GM19397 (cell line): ENCODE data around the gene IL17REL.

ENCODE experiments used
- ATAC-seq: cut with Tn5 transposase; IDR thresholded peaks from one replicate; pipeline ENCODE4 v1.9.1; 2021; ENCODE audit warnings: mild to moderate bottlenecking, moderate library complexity; ENCODE audit not compliant: unreplicated experiment

Gene IL17REL

DNA sequence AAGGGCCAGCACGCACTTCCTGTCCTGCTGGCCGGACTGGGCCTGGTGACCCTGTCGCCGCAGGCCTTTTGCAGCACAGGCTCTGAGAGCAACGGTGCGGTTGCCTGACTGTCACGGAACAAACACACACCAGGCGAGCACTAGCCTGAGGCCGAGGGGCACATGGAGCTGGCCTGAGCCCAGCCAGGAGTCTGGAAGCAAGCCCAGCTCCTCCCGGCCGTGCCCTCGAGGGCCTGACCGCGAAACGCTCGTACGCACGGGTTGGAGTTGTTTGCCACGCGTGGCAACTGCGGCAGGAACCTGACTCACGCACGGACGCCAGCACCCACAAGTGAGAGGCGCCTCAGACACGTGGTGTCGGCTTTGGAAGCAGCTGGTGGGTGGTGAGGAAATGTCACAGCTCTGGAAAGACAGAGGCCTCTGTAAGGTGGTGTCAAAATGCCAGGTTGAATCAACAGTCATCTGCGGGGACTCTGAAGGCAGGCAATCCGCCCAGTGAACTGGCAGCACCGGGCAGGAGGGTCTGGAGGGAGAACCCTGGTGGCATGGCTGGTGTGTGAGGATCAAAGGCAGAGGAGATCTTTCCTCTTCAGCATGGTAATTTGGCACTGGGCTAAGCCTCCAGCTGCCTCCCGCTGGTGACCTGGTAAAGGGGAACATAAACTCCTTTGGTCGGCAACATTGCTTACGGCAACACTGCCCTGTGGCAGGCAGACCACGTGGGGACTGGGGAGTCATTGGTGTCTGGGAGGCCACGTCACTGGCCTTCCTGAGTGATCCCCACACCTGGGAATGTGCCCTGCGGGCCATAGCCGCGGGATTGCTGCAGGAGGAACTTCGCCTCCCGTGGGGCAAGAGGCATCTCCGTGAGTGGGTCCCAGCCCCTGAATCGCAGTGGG lies 15.3 kb upstream of the IL17REL start:
- ATAC-seq: no peak

DNA sequence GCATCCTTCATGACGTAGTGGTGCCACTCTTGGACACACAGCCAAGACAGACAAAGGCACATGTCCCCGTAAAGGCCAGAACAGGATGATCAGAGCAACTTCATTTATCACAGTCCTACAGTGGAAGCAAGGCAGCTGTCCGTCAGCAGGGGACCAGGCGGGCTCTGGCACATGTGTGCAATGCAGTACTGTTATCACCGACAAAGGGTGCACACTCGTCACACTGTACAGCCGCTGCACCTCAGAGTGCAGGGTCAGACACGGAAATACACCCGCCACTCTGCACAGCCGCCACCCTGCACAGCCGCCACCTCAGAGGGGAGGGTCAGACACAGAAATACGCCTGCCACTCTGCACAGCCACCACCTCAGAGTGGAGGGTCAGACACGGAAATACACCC lies 13.4 kb upstream of the IL17REL start:
- ATAC-seq: no peak

DNA sequence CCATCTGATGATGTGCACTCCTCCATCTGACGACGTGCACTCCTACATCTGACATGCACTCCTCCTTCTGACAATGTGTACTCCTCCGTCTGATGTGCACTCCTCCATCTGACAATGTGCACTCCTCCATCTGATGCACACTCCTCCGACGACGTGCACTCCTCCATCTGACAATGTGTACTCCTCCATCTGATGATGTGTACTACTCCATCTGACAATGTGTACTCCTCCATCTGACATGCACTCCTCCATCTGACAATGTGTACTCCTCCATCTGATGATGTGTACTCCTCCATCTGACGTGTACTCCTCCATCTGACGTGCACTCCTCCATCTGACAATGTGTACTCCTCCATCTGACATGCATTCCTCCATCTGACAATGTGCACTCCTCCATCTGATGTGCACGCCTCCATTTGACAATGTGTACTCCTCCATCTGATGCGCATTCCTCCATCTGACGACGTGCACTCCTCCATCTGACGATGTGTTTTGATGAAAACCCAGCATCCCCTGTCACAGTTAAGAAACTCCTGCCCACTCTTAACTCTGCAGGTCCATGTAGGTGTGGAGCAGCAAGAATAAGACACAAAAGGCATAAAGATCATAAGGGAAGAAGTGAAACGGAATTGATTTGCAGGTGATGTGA lies 9.7 kb upstream of the IL17REL start:
- ATAC-seq: no peak

DNA sequence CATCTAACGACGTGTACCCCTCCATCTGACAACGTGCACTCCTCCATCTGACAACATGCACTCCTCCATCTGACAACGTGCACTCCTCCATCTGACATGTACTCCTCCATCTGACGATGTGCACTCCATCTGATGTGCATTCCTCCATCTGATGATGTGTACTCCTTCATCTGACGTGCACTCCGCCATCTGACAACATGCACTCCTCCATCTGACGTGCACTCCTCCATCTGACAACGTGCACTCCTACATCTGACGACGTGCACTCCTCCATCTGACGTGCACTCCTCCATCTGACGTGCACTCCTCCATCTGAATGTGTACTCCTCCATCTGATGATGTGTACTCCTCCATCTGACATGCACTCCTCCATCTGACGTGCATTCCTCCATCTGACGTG lies 8.0 kb upstream of the IL17REL start:
- no peak for ATAC-seq

DNA sequence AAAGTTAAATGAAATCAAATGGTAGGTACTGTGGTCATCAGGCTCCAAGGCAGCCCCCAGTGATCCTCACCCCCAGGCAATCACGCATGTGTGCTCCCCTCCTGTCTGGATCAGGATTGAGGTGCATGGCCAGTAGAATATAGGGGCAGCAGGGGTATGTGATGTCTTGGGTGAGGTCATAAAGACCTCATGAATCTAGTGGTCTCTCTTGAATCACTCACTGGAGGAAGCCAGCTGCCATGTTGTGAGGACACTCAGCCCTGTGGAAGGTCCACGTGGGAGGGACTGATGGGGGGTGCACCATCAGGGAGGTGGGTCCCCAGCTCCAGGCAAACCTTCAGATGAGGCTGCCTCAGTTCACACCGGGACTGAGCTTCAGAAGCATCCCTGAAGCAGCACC lies 6.8 kb upstream of the IL17REL start:
- ATAC-seq: no peak

DNA sequence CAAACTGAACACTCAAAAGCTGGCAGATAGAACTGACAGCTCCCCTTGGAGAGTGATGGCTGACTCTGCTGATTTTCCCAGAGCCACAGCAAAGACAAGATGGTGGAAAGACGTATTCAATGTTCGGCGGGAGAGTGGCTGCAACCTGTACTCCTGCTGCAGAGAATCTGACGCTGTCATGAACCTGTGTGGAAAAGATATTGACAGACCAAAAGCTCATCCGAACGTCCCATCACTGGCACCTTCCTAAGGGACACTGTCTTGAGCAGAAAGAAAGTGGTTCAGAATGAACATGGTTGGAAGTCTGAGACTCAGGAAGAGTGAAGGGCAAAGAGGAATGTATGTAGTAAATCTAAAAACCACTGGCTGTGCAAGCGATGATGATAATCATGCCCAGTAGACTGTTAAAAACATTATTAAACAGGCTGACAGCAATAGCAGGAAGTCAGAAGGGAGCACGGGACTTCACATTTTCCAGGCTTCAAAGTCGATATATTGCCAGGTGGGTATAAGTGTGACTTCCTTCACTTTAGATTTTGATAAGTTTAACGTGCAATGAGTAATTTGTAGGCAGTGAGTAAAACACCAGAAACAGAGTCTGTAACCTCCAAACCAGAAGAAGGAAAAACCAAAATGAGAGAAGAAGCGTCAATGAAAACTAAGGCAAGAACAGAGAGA lies 6.2 kb upstream of the IL17REL start:
- ATAC-seq: no peak

DNA sequence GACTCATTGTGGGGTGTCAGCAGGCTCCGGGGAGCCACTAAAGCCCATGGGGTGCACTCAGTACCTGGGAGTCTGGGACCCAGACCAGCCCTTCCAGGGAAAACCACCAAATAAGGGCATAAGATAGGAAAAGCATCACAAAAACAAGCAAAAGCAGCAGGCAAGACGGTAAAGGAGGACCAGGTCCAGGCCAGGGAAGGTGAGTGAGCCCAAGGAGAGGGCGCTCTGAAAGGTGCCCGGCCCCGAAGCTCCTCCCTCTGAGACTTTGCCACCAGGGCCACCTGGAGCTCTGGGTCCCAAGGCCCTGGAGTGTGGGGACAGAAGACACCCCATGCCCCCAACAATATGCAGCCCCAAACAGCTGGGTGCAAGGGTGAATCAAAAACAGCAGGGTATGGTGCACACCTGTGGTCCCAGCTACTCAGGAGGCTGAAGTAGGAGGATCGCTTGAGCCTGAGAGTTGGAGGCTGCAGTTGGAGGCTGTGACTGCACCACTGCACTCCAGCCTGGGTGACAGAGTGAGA lies 5.2 kb upstream of the IL17REL start:
- no peak for ATAC-seq

DNA sequence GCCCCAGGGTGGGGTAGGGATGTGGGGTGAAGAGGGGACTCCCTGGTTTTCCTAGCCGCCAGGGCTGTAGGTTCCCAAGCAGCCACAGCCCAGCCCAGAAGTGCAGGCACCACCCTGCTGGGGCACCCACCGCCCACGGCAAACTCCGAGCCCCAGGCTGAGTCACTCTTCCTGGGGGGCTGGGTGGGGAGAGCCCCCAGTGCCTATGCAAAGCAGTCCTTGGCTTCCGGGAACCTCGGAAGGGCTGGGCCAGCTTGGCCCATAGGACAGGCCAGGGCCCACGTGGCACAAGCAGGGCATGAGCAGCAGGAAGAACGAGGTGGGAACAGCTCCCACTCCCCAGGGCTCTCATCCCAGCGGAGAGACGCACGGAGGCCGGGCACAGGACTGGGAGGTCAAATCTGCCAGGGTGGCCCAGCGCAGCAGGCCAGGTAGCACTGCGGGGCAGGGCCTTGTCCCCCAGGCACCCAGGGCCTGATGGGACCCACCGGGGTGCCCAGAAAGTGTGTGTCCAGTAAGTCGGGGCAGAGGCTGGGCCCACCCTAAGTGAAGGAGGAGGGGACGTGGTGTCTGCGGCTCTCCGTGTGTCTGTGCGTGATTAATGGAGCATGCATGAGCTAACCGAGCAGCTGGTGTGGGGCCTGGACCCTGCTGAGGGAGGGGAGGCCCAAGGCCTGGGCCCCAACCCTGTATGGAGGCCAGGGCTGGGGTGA lies 4.6 kb upstream of the IL17REL start:
- ATAC-seq: no peak

DNA sequence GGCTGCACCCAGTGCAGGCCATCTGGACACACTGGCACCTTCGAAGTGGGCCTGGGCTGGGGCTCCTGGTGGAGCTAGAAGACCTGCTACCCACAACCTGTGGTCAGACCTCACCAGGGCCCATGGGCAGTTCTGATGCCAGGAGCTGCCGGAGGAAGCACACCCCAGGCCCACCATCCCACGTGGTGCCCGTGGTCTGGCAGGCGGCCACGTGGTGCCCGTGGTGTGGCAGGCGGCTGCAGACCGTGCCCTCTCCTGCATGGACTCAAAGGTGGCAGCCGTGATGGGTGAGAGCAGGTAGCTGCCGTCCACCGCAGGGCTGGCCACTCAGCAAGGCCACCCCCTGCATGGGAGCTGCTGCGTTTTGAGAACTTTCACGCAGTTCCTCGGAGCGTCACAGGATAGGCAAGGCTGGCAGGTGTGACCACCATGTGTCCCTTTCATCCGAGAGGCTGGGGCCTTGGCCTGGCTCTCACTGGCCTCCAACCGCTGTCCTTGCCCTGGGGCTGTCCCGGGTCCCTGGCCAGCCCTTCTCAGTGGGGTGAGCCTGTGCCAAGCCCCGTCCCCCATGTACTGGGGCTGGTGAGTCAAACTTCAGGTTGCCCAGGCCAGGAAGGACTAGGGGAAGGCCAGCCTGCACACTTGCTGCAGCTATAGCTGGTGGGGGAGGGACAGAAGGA lies 3.9 kb upstream of the IL17REL start:
- ATAC-seq: no peak

DNA sequence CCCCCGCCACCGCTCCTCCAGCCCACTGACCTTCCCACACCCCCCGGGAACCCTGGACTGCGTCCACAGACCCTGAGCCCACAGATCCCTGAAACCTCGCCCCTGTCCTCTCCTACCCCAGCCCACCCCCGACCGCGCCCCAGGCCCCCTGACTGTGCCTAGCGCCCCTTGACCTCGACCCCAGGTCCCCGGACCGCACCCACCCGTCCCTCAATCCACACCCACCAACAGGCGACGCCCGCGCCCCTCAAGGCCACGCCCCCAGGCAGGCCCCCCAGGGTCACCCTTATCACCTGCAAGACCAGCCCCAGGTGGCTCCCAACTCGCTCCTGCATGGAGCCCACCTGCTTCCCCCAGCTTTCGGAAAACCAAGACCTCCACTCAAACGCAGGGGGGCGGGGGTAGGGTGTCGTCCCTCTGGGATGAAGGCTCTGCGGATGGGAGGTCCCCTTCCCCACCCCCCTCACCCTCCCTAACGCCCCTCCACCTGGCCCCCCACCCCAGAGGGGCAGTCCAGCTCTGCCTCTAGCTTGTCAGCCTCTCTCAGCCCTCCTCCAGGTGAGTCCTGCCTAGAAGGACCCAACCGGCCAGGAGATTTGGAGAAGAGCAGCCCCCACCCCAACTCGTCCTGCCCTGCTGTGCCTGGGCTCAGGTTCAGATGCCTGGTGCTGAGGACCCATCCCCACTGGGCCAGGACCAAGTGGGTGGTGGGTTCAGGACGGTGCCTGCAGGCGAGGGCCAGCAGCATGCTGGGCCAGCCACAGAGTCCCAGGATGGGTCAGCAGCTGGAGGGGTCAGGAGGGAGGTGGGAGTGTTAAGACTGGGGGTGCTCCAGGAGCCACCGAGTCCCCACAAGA lies 3.1 kb upstream of the IL17REL start:
- no peak for ATAC-seq

DNA sequence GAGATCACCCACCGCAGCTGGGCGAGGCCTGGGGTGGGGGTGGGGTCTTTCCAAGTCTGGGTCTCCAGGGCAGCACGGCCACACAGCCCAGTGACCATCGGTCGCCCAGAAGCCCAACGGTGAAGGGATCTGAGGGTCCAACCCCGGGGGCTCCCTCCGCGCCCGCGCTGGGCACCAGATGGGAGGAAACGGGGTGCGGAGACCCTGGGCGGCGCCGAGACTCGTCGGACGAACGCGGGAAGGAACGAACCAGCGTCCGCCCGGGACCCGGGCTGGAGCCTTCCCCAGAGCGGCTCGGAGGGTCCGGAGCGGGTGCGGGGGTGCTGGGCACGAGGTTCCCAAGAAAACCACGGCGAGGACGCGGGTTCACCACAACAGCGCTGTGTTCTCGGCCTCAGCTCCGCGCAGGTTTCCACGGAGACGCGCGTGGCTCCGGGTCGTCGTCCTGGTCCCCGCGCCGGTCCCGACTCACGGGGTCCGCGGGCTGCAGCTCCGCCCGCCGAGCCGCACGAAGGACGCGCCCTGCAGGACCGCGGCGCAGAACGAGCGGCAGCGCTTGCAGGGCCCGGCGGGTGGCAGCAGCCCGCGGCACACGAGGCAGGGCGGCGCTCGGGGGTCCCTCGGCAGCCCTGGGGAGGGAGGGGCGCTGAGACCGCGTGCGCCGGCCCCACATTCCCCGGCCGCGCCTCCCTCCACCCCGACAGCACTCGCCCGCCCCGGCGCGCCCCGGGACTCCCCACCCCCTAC lies 2.3 kb upstream of the IL17REL start:
- no peak for ATAC-seq

DNA sequence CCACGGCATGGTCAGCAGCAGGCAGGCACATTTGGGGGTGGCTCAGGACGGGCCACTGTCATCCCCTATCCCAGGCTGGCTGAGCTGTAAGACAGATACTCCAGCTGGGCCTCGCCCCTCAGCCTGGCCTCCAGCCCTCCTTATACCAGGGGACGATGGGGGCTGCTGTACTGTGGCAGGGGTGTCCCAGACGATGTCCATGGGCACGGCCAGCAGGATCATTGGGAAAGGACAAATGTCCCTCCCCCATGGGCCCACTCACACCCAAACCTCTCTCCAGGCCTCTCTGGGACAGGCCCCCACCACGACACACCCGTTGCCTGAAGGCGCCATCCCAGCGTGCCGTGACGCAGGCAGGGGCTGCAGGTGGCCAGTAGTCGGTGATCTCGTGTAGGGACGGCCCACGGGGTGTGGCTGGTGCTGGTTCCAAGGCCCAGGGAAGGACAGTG lies 1.5 kb upstream of the IL17REL start:
- no peak for ATAC-seq

DNA sequence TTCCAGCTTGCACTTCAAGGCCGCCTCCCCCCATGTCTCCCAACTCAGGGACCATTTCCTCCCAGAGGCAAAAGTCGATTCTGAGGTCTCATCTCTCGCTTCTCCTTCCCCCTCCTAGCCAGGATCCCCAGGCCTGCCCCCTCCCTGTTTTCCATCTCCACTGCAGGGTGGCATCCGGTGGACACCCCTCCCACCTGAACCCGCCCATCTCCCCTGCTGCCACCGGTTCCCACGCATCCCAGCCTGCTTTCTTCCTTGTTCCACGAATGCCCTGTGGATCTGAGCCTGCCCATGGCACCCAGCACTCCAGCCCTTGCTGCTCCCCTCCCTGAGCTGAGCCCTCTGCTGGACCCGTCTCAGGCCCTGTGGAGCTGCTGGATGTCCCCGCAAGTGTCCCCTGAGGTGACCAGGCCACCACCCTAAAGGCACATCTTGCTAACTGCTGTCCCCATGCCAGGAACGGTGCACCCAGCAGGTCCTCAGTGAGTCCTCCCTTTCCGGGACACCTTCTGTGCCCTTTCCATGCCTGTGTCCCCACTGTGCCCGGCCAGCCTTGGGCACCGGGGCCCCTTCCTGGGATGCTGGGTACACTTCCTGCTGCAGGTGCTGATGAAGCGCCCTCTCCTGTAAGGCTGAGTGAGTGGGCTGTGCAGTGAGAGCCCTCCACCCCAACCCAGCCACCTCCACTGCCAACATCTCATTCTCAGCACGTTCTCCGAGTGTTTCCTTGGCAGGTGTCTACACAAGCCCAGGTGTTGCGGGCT lies 936 bp downstream of the IL17REL start:
- no peak for ATAC-seq

DNA sequence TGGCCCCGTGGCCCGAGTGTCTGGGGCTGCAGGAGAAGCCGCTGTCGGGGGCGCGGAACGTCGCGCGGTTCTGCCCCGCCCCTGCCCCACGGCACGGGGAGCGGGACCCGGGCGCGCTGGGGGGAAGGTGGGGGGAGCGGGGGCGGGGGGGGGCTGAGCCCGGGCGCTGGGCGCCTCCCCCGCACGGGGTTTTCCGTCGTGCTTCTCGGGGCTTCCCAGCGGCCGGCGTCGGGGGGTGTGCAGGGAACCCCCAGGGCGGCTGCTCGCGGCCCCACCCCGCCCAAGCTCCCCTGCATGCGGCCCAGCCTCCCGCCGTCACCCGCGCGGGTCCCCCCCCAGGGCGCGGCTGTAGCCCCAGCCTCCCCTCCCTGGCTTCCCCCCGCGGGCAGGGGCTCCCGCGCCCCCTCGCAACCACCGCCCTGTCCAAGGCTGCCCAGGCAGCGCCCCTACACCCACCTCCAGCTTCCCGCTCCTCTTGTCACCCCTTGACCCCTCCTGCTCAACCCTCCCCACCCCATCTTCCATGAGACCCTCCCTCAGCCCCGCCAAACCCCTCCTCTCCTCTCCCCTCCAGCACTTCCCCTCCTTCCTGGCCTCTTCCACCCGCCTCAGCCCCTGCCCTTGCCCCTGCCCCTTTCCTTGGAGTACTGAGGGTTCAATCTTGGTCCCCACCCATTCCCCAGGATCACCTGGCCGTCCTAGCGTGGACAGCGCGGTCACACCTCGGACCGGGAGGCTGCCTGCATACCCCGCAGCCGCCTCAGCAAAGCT lies 1.7 kb downstream of the IL17REL start:
- no peak for ATAC-seq

DNA sequence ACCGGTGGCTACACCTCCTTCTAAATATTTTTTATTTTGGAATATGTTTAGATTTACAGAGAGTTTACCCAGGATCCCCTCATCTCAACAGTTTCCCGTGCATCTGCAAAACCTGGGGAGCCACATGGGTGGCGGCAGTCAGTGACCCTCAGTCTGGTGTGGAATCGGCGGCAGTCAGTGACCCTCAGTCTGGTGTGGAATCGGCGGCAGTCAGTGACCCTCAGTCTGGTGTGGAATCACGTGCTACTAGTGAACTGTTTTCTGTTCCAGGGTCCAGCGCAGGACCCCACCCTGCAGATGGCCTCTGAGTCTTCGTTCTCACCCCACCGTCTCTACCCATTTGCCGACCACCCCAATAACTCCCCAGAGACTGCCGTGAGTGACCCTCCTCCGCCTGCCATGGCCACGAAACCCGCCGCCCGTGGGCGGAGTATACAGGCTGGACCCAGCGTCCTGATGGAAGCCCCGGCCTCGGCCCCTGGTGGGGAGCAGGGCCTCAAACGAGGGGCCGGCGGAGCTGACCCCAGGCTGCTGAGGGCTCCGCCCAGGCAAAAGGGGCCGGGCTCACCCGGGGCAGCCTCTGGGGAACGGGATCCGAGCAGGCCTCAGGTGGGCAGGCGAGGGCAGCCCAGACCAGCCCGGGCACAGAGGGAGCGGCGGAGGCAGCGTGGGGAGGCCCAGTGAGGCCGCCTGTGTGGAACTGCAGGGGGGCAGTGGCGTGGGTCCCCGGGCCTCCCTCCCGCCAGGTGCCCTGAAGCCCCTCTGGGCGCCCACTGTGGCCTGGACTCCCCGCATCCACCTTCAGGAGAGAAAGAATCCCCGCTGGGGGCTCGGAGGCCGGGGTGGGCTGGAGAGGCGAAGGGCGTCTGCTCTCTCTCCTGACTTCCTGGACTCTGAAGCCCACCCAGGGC lies 2.5 kb downstream of the IL17REL start:
- ATAC-seq: no peak

DNA sequence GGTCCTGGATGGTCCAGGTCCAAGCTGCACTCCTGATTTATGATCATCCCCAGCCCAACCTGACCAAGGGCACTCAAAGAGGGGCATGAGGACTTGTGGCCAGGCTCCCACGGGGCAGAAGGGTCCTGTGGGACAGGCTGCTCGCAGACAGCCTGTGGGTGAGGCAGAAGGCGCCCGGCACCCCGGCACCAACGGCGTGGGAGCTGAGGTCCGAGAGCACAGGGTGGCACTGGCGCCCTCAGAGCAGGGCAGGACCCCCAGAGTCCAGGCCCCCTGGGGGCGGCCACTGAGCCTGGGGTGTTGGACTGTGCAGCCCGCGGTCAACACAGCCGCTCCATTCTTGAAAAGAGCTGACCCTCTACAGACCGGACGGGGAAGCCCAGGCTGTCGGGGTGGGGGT lies 3.3 kb downstream of the IL17REL start:
- ATAC-seq: no peak
